OCI-LY3 (cell line): Measurements from ENCODE around the gene HAUS3.

Experiments
- EZH2phosphoT487 ChIP-seq: fragments of 200-600 bp; shearing (Covaris generic); IDR thresholded peaks from 2 replicates; pipeline ENCODE4 v1.6.1; 2018; ENCODE audit warnings: antibody characterized with exemption, mixed run types, low read depth
- TF ChIP-seq, protein P1 (sequence below): fragments of 200-600, 300-600 bp; sonication (generic); IDR thresholded peaks from 2 replicates; pipeline ENCODE4 v1.5.1; 2014; ENCODE audit warnings: antibody characterized with exemption, low read length, low read depth

DNA sequence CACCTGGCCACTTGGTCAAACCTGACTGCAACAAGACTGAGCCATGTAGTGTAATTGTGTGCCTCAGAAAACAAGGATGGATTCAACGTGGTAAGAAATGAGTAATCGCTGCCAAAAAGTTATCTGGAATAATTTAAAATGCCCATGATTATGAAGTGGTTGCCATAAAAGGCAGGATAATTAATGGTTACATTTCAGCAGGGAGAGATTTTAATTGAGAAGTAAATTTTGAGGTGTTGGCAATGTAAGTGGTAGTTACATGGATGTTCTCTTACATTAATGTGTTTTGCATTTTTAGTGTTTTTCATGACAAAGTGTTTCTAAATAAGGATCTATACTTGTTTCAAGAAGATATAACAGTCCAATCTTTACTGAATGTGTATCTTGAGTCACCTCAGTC is 15.7 kb downstream of the HAUS3 start:
- TF ChIP-seq, protein P1, sequence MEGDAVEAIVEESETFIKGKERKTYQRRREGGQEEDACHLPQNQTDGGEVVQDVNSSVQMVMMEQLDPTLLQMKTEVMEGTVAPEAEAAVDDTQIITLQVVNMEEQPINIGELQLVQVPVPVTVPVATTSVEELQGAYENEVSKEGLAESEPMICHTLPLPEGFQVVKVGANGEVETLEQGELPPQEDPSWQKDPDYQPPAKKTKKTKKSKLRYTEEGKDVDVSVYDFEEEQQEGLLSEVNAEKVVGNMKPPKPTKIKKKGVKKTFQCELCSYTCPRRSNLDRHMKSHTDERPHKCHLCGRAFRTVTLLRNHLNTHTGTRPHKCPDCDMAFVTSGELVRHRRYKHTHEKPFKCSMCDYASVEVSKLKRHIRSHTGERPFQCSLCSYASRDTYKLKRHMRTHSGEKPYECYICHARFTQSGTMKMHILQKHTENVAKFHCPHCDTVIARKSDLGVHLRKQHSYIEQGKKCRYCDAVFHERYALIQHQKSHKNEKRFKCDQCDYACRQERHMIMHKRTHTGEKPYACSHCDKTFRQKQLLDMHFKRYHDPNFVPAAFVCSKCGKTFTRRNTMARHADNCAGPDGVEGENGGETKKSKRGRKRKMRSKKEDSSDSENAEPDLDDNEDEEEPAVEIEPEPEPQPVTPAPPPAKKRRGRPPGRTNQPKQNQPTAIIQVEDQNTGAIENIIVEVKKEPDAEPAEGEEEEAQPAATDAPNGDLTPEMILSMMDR: no peak
- no peak for TF ChIP-seq EZH2phosphoT487
